Measurements from ENCODE around the gene SRPK3.

Gene SRPK3

DNA sequence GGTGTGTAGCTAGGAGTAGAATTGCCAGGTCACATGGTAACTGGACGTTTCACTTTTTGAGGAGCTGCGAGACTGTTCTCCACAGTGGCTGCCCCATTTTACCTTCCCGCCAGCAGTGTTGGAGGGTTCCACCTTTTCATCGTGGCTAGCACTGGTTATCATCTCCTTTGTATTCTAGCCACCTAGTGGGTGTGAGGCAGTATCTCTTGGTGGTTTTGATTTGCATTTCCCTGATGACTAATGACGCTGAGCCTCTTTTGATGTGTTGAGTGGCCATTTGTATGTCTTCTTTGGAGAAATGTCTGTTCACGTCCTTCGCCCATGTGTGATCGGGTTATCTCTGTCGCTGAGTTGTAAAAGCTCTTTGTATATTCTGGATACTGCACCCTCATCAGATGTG is 45.6 kb upstream of the SRPK3 start:
- TF ChIP-seq, protein P1, sequence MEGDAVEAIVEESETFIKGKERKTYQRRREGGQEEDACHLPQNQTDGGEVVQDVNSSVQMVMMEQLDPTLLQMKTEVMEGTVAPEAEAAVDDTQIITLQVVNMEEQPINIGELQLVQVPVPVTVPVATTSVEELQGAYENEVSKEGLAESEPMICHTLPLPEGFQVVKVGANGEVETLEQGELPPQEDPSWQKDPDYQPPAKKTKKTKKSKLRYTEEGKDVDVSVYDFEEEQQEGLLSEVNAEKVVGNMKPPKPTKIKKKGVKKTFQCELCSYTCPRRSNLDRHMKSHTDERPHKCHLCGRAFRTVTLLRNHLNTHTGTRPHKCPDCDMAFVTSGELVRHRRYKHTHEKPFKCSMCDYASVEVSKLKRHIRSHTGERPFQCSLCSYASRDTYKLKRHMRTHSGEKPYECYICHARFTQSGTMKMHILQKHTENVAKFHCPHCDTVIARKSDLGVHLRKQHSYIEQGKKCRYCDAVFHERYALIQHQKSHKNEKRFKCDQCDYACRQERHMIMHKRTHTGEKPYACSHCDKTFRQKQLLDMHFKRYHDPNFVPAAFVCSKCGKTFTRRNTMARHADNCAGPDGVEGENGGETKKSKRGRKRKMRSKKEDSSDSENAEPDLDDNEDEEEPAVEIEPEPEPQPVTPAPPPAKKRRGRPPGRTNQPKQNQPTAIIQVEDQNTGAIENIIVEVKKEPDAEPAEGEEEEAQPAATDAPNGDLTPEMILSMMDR (IDR thresholded peaks at IDR 0.05; ENCODE audit: control extremely low read depth, extremely low read depth, low read depth, missing control alignments), result no peak
- DNase-seq (ENCODE audit: extremely low spot score), result no peak
- ChIA-PET POLR2A (no interaction called here), CTCF (interaction anchor here (1.4 kb wide), 1 partner anchor 8 kb away, joined by 5 read pairs; no protein-coding TSS in a partner anchor)

DNA sequence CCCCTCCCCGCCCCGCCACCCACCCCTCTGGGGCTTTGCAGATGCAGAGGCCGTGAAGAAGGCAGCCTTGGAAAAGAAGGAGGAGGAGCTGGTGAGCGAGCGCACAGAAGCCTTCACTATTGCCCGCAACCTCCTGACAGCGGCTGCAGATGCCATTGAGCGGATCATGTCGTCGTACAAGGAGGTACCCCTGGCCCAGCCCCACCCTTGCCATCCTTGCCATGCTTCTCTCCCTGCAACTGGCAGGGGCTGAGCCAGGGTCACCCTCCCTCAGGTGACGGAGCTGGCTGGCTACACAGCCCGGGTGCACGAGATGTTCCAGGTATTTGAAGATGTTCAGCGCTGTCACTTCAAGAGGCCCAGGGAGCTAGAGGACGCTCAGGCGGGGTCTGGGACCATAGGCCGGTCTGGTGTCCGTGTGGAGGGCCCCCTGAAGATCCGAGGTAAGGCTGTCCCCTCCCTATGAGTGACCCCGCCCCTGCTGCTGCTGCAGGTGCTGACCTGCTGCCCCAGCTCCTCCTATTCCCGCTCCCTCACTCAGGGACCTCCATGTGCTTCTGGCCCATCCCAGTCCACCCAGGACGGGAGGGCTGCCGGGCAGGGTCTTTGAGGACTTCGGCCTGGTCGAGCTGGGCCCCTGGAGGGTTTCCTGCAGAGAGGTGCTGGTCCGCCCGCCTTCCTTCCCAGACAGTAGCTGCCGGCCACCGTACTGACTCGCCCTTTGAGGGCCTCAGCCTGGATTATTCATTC is 44.6 kb upstream of the SRPK3 start:
- ChIA-PET CTCF (interaction anchor here (1.4 kb wide), 1 partner anchor 9 kb away, joined by 5 read pairs; no protein-coding TSS in a partner anchor), POLR2A (interaction anchor here (0.7 kb wide), 1 partner anchor 49 kb away, joined by 6 read pairs; the partner anchor contains the start of gene SLC6A8)
- DNase-seq (ENCODE audit: extremely low spot score), result no peak
- TF ChIP-seq, protein P1 (IDR thresholded peaks at IDR 0.05; ENCODE audit: control extremely low read depth, extremely low read depth, low read depth, missing control alignments), result no peak

DNA sequence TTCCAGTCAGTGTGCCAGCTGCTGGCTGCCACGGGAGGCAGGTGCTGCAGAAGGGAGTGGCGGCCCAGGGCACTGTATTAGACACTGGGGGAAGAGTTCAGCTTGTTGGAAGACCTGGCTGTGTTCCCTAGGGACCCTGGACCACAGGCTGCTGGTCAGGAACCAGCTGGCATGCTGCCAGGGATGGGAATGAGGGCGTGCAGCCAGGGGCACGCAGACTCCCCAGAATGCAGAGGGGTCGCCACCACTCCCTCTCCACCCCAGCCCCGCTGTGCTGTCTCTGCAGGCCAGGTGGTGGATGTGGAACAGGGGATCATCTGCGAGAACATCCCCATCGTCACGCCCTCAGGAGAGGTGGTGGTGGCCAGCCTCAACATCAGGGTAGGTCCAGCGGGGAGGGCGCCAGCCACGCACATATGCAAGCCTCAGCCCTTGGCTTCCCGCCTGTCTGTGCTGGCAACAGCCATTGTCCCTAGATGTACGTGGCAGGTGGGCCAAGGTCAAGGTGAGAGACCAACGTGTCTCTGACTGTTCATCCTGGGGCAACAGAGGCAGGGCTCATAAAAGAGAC is 43.9 kb upstream of the SRPK3 start:
- ChIA-PET CTCF (no interaction called here), POLR2A (no interaction called here)
- TF ChIP-seq, protein P1 (IDR thresholded peaks at IDR 0.05; ENCODE audit: control extremely low read depth, extremely low read depth, low read depth, missing control alignments), result no peak
- DNase-seq (ENCODE audit: extremely low spot score), result no peak

DNA sequence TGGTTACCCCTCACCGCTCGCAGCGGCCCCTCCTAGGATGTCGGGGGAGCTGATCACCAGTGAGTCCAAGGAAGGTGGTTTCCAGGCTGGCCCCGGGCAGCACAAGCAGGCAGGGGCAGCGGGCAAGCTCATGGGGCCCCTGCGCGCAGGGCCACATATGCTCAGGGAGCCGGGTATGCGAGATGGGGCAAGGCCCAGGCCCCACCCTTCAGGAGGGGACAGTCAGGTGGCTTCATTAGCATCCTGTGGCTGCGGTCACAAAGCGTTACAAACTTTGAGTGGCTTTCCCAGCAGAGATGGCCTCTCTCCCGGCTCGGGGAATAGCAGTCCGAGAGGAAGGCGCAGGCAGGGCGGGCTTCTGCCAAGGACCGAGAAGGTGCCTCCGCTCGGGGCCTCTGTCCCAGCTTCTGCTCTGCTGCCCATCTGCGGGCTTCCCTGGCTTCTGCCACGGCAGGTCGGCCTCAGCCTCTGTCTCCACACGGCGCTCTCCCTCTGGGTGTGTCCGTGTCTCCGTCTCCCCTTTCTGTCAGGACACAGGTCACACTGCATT is 42.7 kb upstream of the SRPK3 start:
- no peak for DNase-seq (ENCODE audit: extremely low spot score)
- CTCF ChIA-PET, result no interaction called here
- TF ChIP-seq, protein P1 (IDR thresholded peaks at IDR 0.05; ENCODE audit: control extremely low read depth, extremely low read depth, low read depth, missing control alignments), result no peak
- POLR2A ChIA-PET, result no interaction called here

DNA sequence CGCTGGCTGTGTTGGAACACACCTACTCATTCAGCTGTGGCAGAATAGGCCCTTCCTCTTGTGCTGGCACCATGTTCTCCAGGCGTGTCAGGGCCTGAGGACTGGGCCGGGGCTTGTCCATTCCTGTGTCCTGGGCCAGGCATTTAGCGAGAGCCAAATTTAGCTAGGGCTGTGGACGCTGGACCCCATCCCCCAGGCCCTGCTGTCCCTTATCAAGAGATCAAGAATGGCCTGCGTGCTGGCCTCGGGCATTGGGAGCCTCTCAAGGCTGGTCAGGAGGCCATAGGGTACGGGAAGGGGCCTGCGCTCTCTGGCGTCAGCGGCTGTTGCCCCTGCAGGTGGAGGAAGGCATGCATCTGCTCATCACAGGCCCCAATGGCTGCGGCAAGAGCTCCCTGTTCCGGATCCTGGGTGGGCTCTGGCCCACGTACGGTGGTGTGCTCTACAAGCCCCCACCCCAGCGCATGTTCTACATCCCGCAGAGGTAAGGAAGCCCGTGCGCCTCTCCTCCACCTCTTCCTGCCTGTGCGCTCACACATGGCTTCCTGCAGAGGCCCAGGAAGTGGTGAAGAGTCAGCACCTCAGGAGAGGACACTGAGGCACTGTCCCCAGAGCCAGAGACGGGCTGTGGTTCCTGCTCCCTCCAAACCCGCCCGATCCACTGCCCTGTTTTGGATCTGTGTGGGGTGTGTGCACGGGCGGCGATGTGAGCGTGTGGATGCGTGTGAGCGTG is 40.9 kb upstream of the SRPK3 start:
- no peak for DNase-seq (ENCODE audit: extremely low spot score)
- TF ChIP-seq, protein P1 (IDR thresholded peaks at IDR 0.05; ENCODE audit: control extremely low read depth, extremely low read depth, low read depth, missing control alignments), result no peak
- POLR2A ChIA-PET, result no interaction called here
- CTCF ChIA-PET, result no interaction called here

DNA sequence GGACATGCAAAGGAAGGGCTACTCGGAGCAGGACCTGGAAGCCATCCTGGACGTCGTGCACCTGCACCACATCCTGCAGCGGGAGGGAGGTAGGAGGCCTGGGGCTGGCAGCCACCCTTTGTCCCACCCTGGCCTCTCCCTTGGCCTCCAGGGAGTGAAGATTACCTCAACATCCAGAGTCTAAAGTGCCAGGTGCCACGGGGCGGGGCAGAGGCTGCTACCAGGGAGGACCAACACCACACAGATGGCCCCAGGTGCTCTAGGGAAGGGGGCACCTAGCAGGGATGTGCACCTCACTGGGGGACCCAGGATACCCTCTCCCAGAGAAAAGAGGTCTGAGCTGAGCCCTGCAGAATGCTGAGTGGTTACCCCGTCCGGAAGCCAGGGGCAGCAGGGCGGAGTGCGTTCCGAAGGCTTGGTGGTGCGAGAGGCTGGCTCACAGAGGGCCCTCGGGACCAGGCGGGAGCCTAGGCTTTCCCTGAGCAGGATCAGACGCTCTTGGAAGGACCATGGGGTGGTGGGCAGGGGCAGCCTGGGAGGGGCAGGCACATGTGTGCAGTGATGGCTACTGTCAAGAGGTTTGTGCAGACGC is 40.1 kb upstream of the SRPK3 start:
- TF ChIP-seq, protein P1 (IDR thresholded peaks at IDR 0.05; ENCODE audit: control extremely low read depth, extremely low read depth, low read depth, missing control alignments), result no peak
- ChIA-PET POLR2A (no interaction called here), CTCF (no interaction called here)
- no peak for DNase-seq (ENCODE audit: extremely low spot score)
